Measurements from ENCODE around the gene SIGLEC8.
A peak's percentile ranks its signal among the peaks of the same experiment; 100 is the strongest.

Gene SIGLEC8

GRCh38 chr19:51441410-51442390 is 16.6 kb downstream of the SIGLEC8 start:
- H3K9ac ChIP-seq (ENCODE audit: insufficient read length, low read depth), result no peak overlapping the region
- H3K36me3 ChIP-seq (ENCODE audit: insufficient read depth, insufficient read length, low read length), result no peaks in the 10 kb centered on the region
- no peak for DNase-seq (ENCODE audit: low read depth, low spot score)
- H3K4me1 ChIP-seq (ENCODE audit: insufficient read depth, insufficient read length), result no peaks in the 10 kb centered on the region
- H3K27me3 ChIP-seq (ENCODE audit: insufficient read depth, insufficient read length), result no peaks in the 10 kb centered on the region
- TF ChIP-seq YY1 (IDR thresholded peaks at IDR 0.05; ENCODE audit: insufficient read depth, insufficient read length) (no peak), SUZ12 (IDR thresholded peaks at IDR 0.05; ENCODE audit: extremely low read depth, insufficient read depth, insufficient read length) (no peak), ZNF274 (IDR thresholded peaks at IDR 0.05; ENCODE audit: low read depth, low read length) (no peak)
- no peak overlapping the region for H3K4me3 ChIP-seq (ENCODE audit: insufficient read length, low read depth)
- H3K9me3 ChIP-seq (ENCODE audit: insufficient read depth, low read length), result no peaks in the 10 kb centered on the region

GRCh38 chr19:51440846-51441409 is 17.3 kb downstream of the SIGLEC8 start:
- Histone ChIP-seq H3K4me3 (ENCODE audit: insufficient read length, low read depth) (no peak overlapping the region), H3K4me1 (ENCODE audit: insufficient read depth, insufficient read length) (no peaks in the 10 kb centered on the region), H3K9ac (ENCODE audit: insufficient read length, low read depth) (no peak overlapping the region), H3K27me3 (ENCODE audit: insufficient read depth, insufficient read length) (no peaks in the 10 kb centered on the region), H3K36me3 (ENCODE audit: insufficient read depth, insufficient read length, low read length) (no peaks in the 10 kb centered on the region), H3K9me3 (ENCODE audit: insufficient read depth, low read length) (no peaks in the 10 kb centered on the region)
- no peak for DNase-seq (ENCODE audit: low read depth, low spot score)
- TF ChIP-seq YY1 (IDR thresholded peaks at IDR 0.05; ENCODE audit: insufficient read depth, insufficient read length), result no peak

- H3K4me3 ChIP-seq (ENCODE audit: insufficient read length, low read depth), result no peak overlapping the region
- no peaks in the 10 kb centered on the region for H3K9me3 ChIP-seq (ENCODE audit: insufficient read depth, low read length)
- no peak overlapping the region for H3K9ac ChIP-seq (ENCODE audit: insufficient read length, low read depth)
- no peaks in the 10 kb centered on the region for H3K27me3 ChIP-seq (ENCODE audit: insufficient read depth, insufficient read length)
- no peaks in the 10 kb centered on the region for H3K4me1 ChIP-seq (ENCODE audit: insufficient read depth, insufficient read length)
- DNase-seq (ENCODE audit: low read depth, low spot score), result no peak
- TF ChIP-seq SUZ12 (IDR thresholded peaks at IDR 0.05; ENCODE audit: extremely low read depth, insufficient read depth, insufficient read length) (no peak), YY1 (IDR thresholded peaks at IDR 0.05; ENCODE audit: insufficient read depth, insufficient read length) (no peak), ZNF274 (IDR thresholded peaks at IDR 0.05; ENCODE audit: low read depth, low read length) (no peak)
- no peaks in the 10 kb centered on the region for H3K36me3 ChIP-seq (ENCODE audit: insufficient read depth, insufficient read length, low read length)
These were observed 18.2 kb downstream of the SIGLEC8 start for GRCh38 chr19:51440052-51440451.

- Histone ChIP-seq H3K27me3 (ENCODE audit: insufficient read depth, insufficient read length) (no peaks in the 10 kb centered on the region), H3K4me3 (ENCODE audit: insufficient read length, low read depth) (no peak overlapping the region), H3K4me1 (ENCODE audit: insufficient read depth, insufficient read length) (no peaks in the 10 kb centered on the region), H3K9ac (ENCODE audit: insufficient read length, low read depth) (no peak overlapping the region), H3K36me3 (ENCODE audit: insufficient read depth, insufficient read length, low read length) (no peaks in the 10 kb centered on the region), H3K9me3 (ENCODE audit: insufficient read depth, low read length) (no peaks in the 10 kb centered on the region)
- peak; percentile 13 for DNase-seq (ENCODE audit: low read depth, low spot score)
- TF ChIP-seq YY1 (IDR thresholded peaks at IDR 0.05; ENCODE audit: insufficient read depth, insufficient read length) (no peak), ZNF274 (IDR thresholded peaks at IDR 0.05; ENCODE audit: low read depth, low read length) (no peak), SUZ12 (IDR thresholded peaks at IDR 0.05; ENCODE audit: extremely low read depth, insufficient read depth, insufficient read length) (no peak)
These were observed 19.2 kb downstream of the SIGLEC8 start for GRCh38 chr19:51439021-51439465.

- Histone ChIP-seq H3K27me3 (ENCODE audit: insufficient read depth, insufficient read length) (no peaks in the 10 kb centered on the region), H3K9me3 (ENCODE audit: insufficient read depth, low read length) (no peaks in the 10 kb centered on the region), H3K4me3 (ENCODE audit: insufficient read length, low read depth) (no peak overlapping the region), H3K4me1 (ENCODE audit: insufficient read depth, insufficient read length) (no peaks in the 10 kb centered on the region), H3K36me3 (ENCODE audit: insufficient read depth, insufficient read length, low read length) (no peaks in the 10 kb centered on the region), H3K9ac (ENCODE audit: insufficient read length, low read depth) (no peak overlapping the region)
- TF ChIP-seq YY1 (IDR thresholded peaks at IDR 0.05; ENCODE audit: insufficient read depth, insufficient read length) (no peak), ZNF274 (IDR thresholded peaks at IDR 0.05; ENCODE audit: low read depth, low read length) (no peak), SUZ12 (IDR thresholded peaks at IDR 0.05; ENCODE audit: extremely low read depth, insufficient read depth, insufficient read length) (no peak)
- no peak for DNase-seq (ENCODE audit: low read depth, low spot score)
These were observed 23.8 kb downstream of the SIGLEC8 start for GRCh38 chr19:51434456-51434855.

GRCh38 chr19:51433043-51433442 is 25.2 kb downstream of the SIGLEC8 start:
- Histone ChIP-seq H3K36me3 (ENCODE audit: insufficient read depth, insufficient read length, low read length) (no peaks in the 10 kb centered on the region), H3K27me3 (ENCODE audit: insufficient read depth, insufficient read length) (peaks cover 8% of the 10 kb centered on the region), H3K9me3 (ENCODE audit: insufficient read depth, low read length) (no peaks in the 10 kb centered on the region), H3K4me1 (ENCODE audit: insufficient read depth, insufficient read length) (no peaks in the 10 kb centered on the region), H3K4me3 (ENCODE audit: insufficient read length, low read depth) (no peak overlapping the region), H3K9ac (ENCODE audit: insufficient read length, low read depth) (no peak overlapping the region)
- DNase-seq (ENCODE audit: low read depth, low spot score), result no peak
- TF ChIP-seq YY1 (IDR thresholded peaks at IDR 0.05; ENCODE audit: insufficient read depth, insufficient read length) (no peak), SUZ12 (IDR thresholded peaks at IDR 0.05; ENCODE audit: extremely low read depth, insufficient read depth, insufficient read length) (no peak), ZNF274 (IDR thresholded peaks at IDR 0.05; ENCODE audit: low read depth, low read length) (no peak)

GRCh38 chr19:51431124-51431523 is 27.1 kb downstream of the SIGLEC8 start:
- peaks cover 8% of the 10 kb centered on the region for H3K27me3 ChIP-seq (ENCODE audit: insufficient read depth, insufficient read length)

More at GRCh38 chr19:51431124-51431523, 27.1 kb downstream of the SIGLEC8 start:
- TF ChIP-seq ZNF274 (IDR thresholded peaks at IDR 0.05; ENCODE audit: low read depth, low read length) (no peak), SUZ12 (IDR thresholded peaks at IDR 0.05; ENCODE audit: extremely low read depth, insufficient read depth, insufficient read length) (no peak), YY1 (IDR thresholded peaks at IDR 0.05; ENCODE audit: insufficient read depth, insufficient read length) (no peak)
- no peaks in the 10 kb centered on the region for H3K36me3 ChIP-seq (ENCODE audit: insufficient read depth, insufficient read length, low read length)
- H3K4me3 ChIP-seq (ENCODE audit: insufficient read length, low read depth), result no peak overlapping the region
- DNase-seq (ENCODE audit: low read depth, low spot score), result no peak
- no peaks in the 10 kb centered on the region for H3K9me3 ChIP-seq (ENCODE audit: insufficient read depth, low read length)
- no peak overlapping the region for H3K9ac ChIP-seq (ENCODE audit: insufficient read length, low read depth)
- H3K4me1 ChIP-seq (ENCODE audit: insufficient read depth, insufficient read length), result no peaks in the 10 kb centered on the region

All from NT2/D1 (cell line).